Measurements from ENCODE around the gene HSPA1A.

The HSPA1A gene

DNA sequence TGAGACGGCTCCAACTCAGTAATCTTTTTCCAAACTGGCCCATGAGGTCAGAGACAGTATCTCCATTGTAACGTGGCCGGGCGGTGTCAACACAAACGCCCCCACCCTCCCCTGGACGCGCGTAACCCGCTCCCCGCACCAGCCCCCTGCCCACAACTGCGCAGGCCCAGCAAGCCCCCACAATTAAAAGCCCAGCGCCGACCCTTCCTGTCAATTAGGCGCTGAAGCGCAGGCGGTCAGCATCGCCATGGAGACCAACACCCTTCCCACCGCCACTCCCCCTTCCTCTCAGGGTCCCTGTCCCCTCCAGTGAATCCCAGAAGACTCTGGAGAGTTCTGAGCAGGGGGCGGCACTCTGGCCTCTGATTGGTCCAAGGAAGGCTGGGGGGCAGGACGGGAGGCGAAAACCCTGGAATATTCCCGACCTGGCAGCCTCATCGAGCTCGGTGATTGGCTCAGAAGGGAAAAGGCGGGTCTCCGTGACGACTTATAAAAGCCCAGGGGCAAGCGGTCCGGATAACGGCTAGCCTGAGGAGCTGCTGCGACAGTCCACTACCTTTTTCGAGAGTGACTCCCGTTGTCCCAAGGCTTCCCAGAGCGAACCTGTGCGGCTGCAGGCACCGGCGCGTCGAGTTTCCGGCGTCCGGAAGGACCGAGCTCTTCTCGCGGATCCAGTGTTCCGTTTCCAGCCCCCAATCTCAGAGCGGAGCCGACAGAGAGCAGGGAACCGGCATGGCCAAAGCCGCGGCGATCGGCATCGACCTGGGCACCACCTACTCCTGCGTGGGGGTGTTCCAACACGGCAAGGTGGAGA lies at the start of gene HSPA1A, which contains the start of gene HSPA1L:
Gene HSPA1A (plus strand): TSS at position 519 of the 814 bp plus-strand sequence. CDS start 214 bp downstream, at position 733.
Gene HSPA1L (minus strand): TSS at position 259 of the 814 bp plus-strand sequence. CDS start 3,311 bp downstream, outside the sequence.
- peak within 1 kb of the TSS; percentile 88 for H3K4me3 Mint-ChIP-seq
- ATAC-seq (replicated peaks; ENCODE audit: extremely low read depth, poor library complexity, severe bottlenecking) (peak; percentile 2), DNase-seq (ENCODE audit: low spot score in 2 of 2) (no peak)
- no peaks in the 10 kb centered on the region for H3K27me3 Mint-ChIP-seq
- H3K36me3 Mint-ChIP-seq (ENCODE audit: insufficient read depth) = peaks cover 7% of the 10 kb centered on the region
- H3K27ac Mint-ChIP-seq (ENCODE audit: low read depth) = peak within 1 kb of the TSS; percentile 87
- H3K9me3 Mint-ChIP-seq = no peaks in the 10 kb centered on the region
- peaks cover 43% of the 10 kb centered on the region for H3K4me1 Mint-ChIP-seq

DNA sequence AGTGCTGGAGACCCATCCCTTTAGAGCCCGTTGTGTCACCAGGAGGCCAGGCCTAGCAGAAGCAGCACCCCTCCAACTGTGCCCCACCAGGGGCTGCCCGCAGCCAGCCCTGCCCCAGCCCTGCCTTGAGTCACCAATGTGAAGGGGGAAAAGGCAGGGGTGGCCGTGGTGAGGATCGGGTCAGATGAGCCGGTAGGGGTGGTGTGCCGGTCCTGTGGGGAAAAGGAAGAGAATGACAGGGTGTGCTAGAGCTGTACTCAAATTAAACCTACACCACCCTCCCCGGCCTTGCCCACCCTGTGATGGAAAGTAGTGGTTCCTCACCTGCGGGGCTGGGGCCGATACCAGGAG lies 49.8 kb upstream of the HSPA1A start:
- H3K4me1 Mint-ChIP-seq = peaks cover 12% of the 10 kb centered on the region
- H3K36me3 Mint-ChIP-seq (ENCODE audit: insufficient read depth) = peaks cover 9% of the 10 kb centered on the region
- H3K27me3 Mint-ChIP-seq = no peaks in the 10 kb centered on the region
- H3K9me3 Mint-ChIP-seq = no peaks in the 10 kb centered on the region
- H3K4me3 Mint-ChIP-seq = no peak overlapping the region
- ATAC-seq (replicated peaks; ENCODE audit: extremely low read depth, poor library complexity, severe bottlenecking) (no peak), DNase-seq (ENCODE audit: low spot score in 2 of 2) (no peak)
- no peak overlapping the region for H3K27ac Mint-ChIP-seq (ENCODE audit: low read depth)

GRCh38 chr6:31765910-31766794 lies 49.2 kb upstream of the HSPA1A start:
- Mint-ChIP-seq H3K27ac (ENCODE audit: low read depth) (peak overlapping the region; percentile 51), H3K27me3 (no peaks in the 10 kb centered on the region), H3K4me1 (peaks cover 14% of the 10 kb centered on the region), H3K36me3 (ENCODE audit: insufficient read depth) (peaks cover 9% of the 10 kb centered on the region), H3K9me3 (no peaks in the 10 kb centered on the region), H3K4me3 (no peak overlapping the region)
- ATAC-seq (replicated peaks; ENCODE audit: extremely low read depth, poor library complexity, severe bottlenecking) (no peak), DNase-seq (ENCODE audit: low spot score in 2 of 2) (no peak)

GRCh38 chr6:31767096-31767645 lies 48.2 kb upstream of the HSPA1A start:
- no peak overlapping the region for H3K4me3 Mint-ChIP-seq
- no peaks in the 10 kb centered on the region for H3K9me3 Mint-ChIP-seq
- H3K27ac Mint-ChIP-seq (ENCODE audit: low read depth) = no peak overlapping the region
- H3K4me1 Mint-ChIP-seq = peaks cover 18% of the 10 kb centered on the region
- H3K36me3 Mint-ChIP-seq (ENCODE audit: insufficient read depth) = peaks cover 9% of the 10 kb centered on the region
- DNase-seq (ENCODE audit: low spot score in 2 of 2) = no peak
- no peak for ATAC-seq (replicated peaks; ENCODE audit: extremely low read depth, poor library complexity, severe bottlenecking)
- H3K27me3 Mint-ChIP-seq = no peaks in the 10 kb centered on the region

DNA sequence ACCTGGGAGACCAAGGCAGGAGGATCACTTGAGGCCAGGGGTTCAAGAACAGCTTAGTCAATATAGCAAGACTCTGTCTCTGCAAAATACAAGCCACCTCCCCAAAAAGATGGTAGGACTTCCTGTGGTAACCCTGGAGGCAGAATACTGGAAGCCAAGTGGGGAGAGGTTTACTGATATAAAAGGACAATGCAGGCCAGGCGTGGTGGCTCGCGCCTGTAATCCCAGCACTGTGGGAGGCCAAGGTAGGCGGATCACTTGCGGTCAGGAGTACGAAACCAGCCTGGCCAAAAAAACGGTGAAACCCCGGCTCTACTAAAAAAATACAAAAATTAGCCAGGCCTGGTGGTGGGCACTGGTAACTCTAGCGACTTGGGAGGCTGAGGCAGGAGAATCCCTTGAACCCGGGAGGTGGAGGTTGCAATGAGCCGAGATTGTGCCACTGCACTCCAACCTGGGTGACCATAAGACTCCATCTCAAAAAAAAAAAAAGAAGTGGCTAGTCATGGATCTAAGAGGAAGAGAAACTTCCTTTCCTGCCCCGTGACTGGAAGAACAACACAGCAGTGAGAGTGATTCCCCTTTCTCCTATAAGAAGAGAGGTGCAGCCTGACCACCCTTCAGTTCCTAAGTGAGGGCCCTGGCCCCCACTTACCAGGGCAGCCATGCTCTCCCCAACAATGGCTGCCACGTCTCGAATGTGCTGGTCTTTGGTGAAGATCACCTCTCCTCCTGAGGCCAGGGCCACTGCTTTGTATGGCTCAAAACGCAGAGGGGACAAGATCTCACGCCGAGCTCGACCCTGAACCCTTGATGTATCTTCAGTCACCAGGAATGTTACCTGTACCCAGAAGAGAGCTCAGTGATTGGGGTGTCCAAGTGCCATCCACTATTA lies 46.7 kb upstream of the HSPA1A start:
- no peak overlapping the region for H3K27ac Mint-ChIP-seq (ENCODE audit: low read depth)
- no peak for DNase-seq (ENCODE audit: low spot score in 2 of 2)
- H3K27me3 Mint-ChIP-seq = no peaks in the 10 kb centered on the region
- peaks cover 28% of the 10 kb centered on the region for H3K4me1 Mint-ChIP-seq
- H3K36me3 Mint-ChIP-seq (ENCODE audit: insufficient read depth) = peaks cover 7% of the 10 kb centered on the region
- no peaks in the 10 kb centered on the region for H3K9me3 Mint-ChIP-seq
- H3K4me3 Mint-ChIP-seq = no peak overlapping the region
- ATAC-seq (replicated peaks; ENCODE audit: extremely low read depth, poor library complexity, severe bottlenecking) = no peak

GRCh38 chr6:31769684-31770371 lies 45.5 kb upstream of the HSPA1A start:
- DNase-seq (ENCODE audit: low spot score in 2 of 2) (peak; percentile 75 to 77), ATAC-seq (replicated peaks; ENCODE audit: extremely low read depth, poor library complexity, severe bottlenecking) (peak; percentile 70)
- Mint-ChIP-seq H3K9me3 (no peaks in the 10 kb centered on the region), H3K4me1 (peaks cover 28% of the 10 kb centered on the region), H3K4me3 (no peak overlapping the region), H3K27ac (ENCODE audit: low read depth) (peak overlapping the region; percentile 52), H3K36me3 (ENCODE audit: insufficient read depth) (peaks cover 5% of the 10 kb centered on the region), H3K27me3 (no peaks in the 10 kb centered on the region)

- no peak for DNase-seq (ENCODE audit: low spot score in 2 of 2)
- Mint-ChIP-seq H3K36me3 (ENCODE audit: insufficient read depth) (peaks cover 2% of the 10 kb centered on the region), H3K27me3 (no peaks in the 10 kb centered on the region), H3K9me3 (no peaks in the 10 kb centered on the region), H3K4me3 (peak overlapping the region; percentile 7), H3K27ac (ENCODE audit: low read depth) (no peak overlapping the region), H3K4me1 (peaks cover 29% of the 10 kb centered on the region)
- no peak for ATAC-seq (replicated peaks; ENCODE audit: extremely low read depth, poor library complexity, severe bottlenecking)
Observed at GRCh38 chr6:31770860-31771259, 44.5 kb upstream of the HSPA1A start.

GRCh38 chr6:31771992-31772358 lies 43.4 kb upstream of the HSPA1A start:
- Mint-ChIP-seq H3K9me3 (no peaks in the 10 kb centered on the region), H3K4me1 (peaks cover 39% of the 10 kb centered on the region), H3K27ac (ENCODE audit: low read depth) (no peak overlapping the region), H3K27me3 (no peaks in the 10 kb centered on the region), H3K4me3 (peak overlapping the region; percentile 49), H3K36me3 (ENCODE audit: insufficient read depth) (peaks cover 2% of the 10 kb centered on the region)
- DNase-seq (ENCODE audit: low spot score in 2 of 2) = no peak
- no peak for ATAC-seq (replicated peaks; ENCODE audit: extremely low read depth, poor library complexity, severe bottlenecking)

DNA sequence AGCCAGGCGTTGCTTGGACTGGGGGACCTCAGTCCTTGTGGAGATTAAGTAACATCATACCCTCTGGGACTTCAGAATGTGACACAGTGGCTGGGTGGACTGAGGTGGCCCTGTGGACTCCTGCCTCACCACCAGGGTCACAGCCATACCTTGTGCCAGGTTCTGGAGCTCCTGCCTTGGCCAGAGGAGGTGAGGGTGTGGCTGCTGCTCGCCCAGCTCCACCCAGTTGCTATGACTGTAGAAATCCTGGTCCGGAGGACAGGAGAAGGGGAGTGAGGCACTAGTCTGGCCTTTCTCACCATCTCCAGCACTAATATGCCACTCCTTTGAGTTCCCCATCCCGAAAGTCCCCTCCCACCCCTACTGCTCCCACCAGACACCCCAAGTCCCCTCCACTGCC lies 40.2 kb upstream of the HSPA1A start:
- Mint-ChIP-seq H3K4me3 (peak overlapping the region; percentile 11), H3K9me3 (no peaks in the 10 kb centered on the region), H3K27me3 (no peaks in the 10 kb centered on the region), H3K36me3 (ENCODE audit: insufficient read depth) (peaks cover 6% of the 10 kb centered on the region), H3K4me1 (peaks cover 41% of the 10 kb centered on the region), H3K27ac (ENCODE audit: low read depth) (no peak overlapping the region)
- DNase-seq (ENCODE audit: low spot score in 2 of 2) (no peak), ATAC-seq (replicated peaks; ENCODE audit: extremely low read depth, poor library complexity, severe bottlenecking) (no peak)

DNA sequence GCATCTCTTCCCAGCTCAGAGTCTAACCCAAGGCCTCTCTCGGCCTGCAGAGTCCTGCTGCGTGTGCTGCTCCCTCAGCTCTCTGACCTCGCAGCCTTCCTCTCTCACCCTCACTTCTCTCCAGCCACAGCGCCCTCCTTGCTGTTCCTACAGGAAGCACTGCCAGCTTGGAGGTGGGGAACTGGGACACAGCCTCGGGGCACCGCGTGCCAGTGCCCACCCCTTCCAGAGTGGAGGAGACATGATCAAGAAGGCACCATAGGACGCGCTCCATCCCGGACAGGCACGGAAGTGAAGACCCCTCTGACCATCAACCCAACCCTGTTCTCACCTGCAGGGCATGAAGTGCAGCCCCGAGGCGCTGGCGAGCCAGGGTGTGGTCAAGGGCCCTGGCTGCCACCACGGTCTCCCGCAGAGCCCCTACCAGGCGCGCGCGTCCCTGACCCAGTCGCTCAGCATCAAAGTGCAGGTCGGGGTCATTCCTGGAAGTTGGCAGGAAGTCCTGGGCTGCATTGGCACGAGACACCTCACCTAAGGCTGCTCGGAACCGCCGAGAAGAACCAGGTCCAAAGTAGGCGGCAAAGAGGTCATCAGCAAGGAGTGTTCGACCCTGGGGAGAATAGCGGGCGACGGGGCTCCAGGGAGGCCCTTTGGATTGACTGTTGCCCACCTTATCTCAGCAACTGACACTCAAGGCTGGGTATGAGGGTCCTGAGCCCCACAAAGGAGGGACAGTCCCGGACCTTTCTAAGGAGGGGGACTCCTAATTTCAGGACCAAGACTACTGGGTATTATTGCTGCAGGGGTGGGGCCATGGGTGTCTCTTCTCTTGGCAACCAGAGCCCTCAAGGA lies 39.5 kb upstream of the HSPA1A start:
- Mint-ChIP-seq H3K27me3 (no peaks in the 10 kb centered on the region), H3K27ac (ENCODE audit: low read depth) (peak overlapping the region; percentile 78)

DNA sequence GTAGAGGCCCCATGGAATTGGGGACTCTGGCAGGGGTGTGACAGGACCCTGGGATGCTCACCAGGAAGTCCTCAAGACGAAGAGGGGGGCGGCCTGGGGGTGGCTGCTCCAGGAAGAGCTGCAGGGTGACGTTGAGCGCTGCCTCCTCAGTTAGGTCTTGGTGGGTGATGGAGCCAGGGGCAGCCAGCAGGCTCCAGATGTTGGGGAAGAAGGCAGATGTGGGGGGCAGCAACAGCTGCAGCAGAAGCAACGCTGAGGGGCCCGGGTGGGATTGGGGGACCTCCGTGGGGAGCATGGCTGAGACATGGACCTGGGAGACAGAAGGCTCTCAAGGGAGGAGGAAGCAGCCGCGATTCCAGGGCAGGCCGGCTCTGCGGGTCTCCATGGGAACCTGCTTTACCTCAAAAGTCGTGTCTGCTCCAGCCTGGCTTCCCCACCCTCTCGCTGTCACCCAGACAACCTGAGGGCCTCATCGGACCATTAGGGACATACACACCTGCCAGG lies 38.8 kb upstream of the HSPA1A start:
- Mint-ChIP-seq H3K9me3 (no peaks in the 10 kb centered on the region), H3K4me1 (peaks cover 35% of the 10 kb centered on the region), H3K27me3 (no peaks in the 10 kb centered on the region), H3K36me3 (ENCODE audit: insufficient read depth) (peaks cover 6% of the 10 kb centered on the region), H3K27ac (ENCODE audit: low read depth) (peak overlapping the region; percentile 78), H3K4me3 (peak overlapping the region; percentile 63)
- ATAC-seq (replicated peaks; ENCODE audit: extremely low read depth, poor library complexity, severe bottlenecking) = no peak
- DNase-seq (ENCODE audit: low spot score in 2 of 2) = no peak

More for the DNA sequence above, 39.5 kb upstream of the HSPA1A start:
- ATAC-seq (replicated peaks; ENCODE audit: extremely low read depth, poor library complexity, severe bottlenecking) = no peak
- Mint-ChIP-seq H3K36me3 (ENCODE audit: insufficient read depth) (peaks cover 6% of the 10 kb centered on the region), H3K4me3 (peak overlapping the region; percentile 63), H3K9me3 (no peaks in the 10 kb centered on the region), H3K4me1 (peaks cover 41% of the 10 kb centered on the region)
- no peak for DNase-seq (ENCODE audit: low spot score in 2 of 2)
